HG02571 (cell line): Measurements from ENCODE around the gene CD40.
"Not testable (repeated sequence)": the region's sequence is repeated elsewhere in the genome, so short reads cannot be mapped to it uniquely, and the experiment has no call there.

ENCODE experiments used
- ATAC-seq: cut with Tn5 transposase; IDR thresholded peaks from one replicate; pipeline ENCODE4 v1.9.1; 2021; ENCODE audit warnings: mild to moderate bottlenecking, moderate library complexity; ENCODE audit not compliant: unreplicated experiment

The CD40 gene

DNA sequence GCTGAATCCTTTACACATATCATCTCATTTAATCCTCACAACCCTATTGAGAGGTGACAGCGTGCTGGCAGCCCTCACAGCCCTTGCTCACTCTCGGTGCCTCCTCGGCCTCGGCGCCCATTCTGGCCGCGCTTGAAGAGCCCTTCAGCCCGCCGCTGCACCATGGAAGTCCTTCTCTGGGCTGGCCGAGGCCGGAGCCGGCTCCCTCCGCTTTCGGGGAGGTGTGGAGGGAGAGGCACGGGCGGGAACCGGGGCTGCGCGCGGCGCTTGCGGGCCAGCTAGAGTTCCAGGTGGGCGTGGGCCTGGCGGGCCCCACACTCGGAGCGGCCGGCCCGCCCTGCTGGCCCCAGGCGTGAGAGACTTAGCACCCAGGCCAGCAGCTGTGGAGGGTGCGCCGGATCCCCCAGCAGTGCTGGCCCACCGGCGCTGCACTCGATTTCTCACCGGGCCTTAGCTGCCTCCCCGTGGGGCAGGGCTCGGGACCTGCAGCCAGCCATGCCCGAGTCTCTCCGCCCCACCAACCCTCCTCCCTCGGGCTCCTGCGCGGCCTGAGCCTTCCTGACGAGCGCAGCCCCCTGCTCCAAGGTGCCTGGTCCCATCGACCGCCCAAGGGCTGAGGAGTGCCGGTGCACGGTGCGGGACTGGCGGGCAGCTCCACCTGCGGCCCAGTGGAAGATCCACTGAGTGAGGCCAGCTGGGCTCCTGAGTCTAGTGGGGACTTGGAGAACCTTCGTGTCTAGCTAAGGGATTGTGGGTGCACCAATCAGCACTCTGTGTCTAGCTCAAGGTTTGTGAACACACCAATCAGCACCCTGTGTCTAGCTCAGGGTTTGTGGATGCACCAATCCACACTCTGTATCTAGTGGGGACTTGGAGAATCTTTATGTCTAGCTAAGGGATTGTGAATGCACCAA lies 26.2 kb upstream of the CD40 start:
- ATAC-seq: not testable (repeated sequence)

DNA sequence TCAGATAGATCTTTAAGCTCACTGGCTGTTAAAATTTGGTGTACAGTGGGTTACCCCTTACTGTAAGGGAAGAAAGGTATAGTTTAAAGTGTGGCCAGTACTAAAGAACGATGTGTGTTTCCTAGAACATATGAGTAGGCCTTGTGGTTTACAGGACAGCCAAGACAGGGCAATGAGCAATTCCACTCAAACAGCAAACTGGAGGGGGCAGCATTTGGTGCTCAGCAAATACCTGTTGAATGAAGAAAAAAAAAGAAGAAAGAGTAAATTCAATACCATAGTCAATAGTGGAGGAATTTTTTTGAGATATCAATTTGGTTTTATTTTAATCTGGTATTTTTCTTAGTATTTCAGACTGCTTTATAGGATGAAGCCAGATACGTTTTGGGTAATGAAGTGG lies 24.6 kb upstream of the CD40 start:
- ATAC-seq: no peak

GRCh38 chr20:46099491-46100287 lies 18.4 kb upstream of the CD40 start:
- ATAC-seq: no peak

GRCh38 chr20:46100444-46100843 lies 17.7 kb upstream of the CD40 start:
- ATAC-seq: not testable (repeated sequence)

DNA sequence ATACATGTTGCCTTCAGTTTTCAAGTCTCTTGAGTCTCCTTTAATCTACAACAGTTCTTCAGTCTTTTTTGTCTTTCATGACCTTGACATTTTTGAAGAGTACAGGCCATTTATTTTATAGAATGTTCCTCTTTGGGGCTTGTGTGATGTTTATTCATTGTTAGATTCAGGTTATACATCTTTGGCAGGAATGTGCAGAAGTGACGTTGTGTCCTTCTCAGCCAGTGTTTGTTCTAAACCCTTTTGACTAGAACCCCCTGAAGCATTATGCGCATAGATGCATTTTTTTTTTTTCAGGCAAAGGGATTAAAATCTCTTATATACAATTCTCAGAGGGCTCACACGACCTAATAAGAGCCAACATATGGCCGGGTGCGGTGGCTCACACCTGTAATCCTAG lies 17.1 kb upstream of the CD40 start:
- no peak for ATAC-seq

GRCh38 chr20:46101957-46102356 lies 16.2 kb upstream of the CD40 start:
- no peak for ATAC-seq

DNA sequence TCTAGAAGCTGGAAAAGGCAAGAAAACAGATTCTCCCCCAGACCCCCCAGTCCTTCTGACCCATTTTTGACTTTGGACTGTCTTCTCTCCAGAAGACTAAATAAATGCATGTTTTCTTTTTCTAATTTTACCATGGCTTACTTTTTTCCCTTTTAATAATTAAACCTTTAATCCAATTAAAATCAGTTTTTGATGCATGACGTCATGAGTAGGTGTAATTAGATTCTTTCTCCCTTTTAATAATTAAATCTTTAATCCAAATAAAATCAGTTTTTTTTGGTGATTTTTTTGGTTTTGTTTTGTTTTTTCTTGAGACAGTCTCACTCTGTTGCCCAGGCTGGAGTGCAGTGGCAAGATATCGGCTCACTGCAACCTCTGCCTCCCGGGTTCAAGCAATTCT lies 15.2 kb upstream of the CD40 start:
- ATAC-seq: no peak

GRCh38 chr20:46104262-46104661 lies 13.9 kb upstream of the CD40 start:
- no peak for ATAC-seq

GRCh38 chr20:46107061-46107460 lies 11.1 kb upstream of the CD40 start:
- no peak for ATAC-seq

GRCh38 chr20:46108435-46108841 lies 9.7 kb upstream of the CD40 start:
- ATAC-seq: peak; percentile 84

GRCh38 chr20:46108976-46109375 lies 9.1 kb upstream of the CD40 start:
- no peak for ATAC-seq

DNA sequence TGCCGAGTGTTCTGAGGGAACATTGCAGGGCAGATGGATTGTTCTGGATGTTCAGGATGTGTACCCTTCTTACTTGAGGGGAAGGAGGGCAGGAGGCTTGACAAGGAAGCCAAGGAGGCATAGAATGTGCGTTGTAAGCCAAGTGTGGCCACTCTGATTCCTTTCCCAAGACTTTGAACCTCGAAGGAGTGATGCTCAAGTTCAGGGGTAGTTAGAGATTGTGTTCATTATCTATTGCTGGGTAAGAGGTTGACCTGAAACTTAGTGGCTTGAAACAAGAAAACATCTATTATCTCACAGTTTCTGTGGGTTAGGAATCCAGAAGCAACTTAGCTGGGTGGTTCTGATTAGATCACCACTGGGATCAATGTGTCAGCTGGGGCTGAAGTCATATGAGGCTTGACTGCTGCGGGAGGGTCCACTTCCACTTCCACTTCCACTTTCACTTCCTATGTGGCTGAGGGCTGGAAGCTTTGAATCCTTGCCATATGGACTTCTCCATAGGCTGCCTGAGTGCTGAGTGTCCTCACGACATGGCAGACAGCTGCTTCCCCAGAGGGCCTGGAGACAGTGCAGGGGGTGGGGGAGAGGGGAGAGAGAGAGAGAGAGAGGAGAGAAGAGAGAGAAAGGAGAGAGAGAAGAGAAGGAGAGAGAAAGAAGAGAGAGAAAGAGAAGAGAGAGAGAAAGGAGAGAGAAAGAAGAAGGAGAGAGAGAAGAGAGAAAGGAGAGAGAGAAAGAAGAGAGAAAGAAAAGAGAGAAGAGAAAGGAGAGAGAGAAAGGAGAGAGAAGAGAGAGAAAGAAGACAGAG lies 6.9 kb upstream of the CD40 start:
- no peak for ATAC-seq

- ATAC-seq: no peak
Observed at GRCh38 chr20:46111836-46112212, 6.3 kb upstream of the CD40 start.

- ATAC-seq: no peak
Observed at GRCh38 chr20:46112430-46113112, 5.5 kb upstream of the CD40 start.

DNA sequence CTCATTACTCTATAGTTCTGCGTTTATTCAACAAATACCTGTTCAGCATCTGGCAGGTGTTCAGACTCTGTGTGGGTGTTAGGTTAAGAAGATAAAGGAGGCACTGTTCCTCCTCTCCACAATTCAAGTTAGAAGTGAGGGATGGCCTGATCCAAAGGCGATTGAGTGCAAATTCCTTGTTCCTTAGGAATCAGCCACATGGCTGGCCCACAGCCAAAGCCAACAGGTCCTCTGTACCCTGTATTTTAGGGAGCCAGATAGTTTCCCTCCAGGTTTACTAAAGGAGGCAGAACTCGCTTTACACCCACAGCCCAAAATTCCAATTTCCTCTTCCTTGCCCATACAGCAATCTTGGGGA lies 5.0 kb upstream of the CD40 start:
- no peak for ATAC-seq

DNA sequence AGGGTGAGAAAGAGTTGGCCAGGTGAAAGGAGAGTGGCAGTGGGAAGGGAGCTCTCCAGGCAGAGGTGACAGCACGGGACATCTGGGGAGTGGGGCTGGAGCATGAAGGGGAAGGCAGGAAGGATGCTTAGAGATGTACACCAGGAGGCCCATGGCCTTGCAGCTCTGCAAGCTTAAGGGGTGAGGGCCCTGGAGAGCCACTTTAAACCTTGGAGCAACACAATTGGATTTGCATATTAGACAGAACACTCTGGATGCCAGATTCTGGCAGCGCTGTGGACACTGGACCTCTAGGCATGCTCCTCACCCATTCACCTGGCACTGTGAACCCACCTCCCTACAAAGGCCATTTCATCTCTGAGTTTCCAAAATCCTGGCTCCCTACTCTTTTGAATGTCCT lies 3.7 kb upstream of the CD40 start:
- ATAC-seq: no peak

- ATAC-seq: no peak
Observed at GRCh38 chr20:46118481-46119020, 437 bp downstream of the CD40 start.

GRCh38 chr20:46119028-46119546 lies 973 bp downstream of the CD40 start:
- no peak for ATAC-seq

- ATAC-seq: no peak
Observed at GRCh38 chr20:46119547-46119946, 1.4 kb downstream of the CD40 start.

GRCh38 chr20:46120136-46120535 lies 2.0 kb downstream of the CD40 start:
- ATAC-seq: no peak
